Thoracic aorta (tissue), 2 donors: ENCODE measurements around the gene SPRR2D. TPM values are rescaled to one million over a fixed set of nuclear protein-coding genes. Genes with fewer than 3 reads are reported as not detected.
"Not testable (repeated sequence)": the region's sequence is repeated elsewhere in the genome, so short reads cannot be mapped to it uniquely, and the experiment has no call there.

ENCODE experiments used
- ATAC-seq: fragments of 150-250 bp; one replicate; pipeline ENCODE4 v1.8.0; 2017; ENCODE audit warnings: low read depth; ENCODE audit not compliant: insufficient number of reproducible peaks, low FRiP score
- DNase-seq: peaks from one replicate; pipeline ENCODE4 v3.0.0-alpha.2; 2020; ENCODE audit warnings: low spot score
- H3K27ac ChIP-seq, 2 donors: fragments of 200-600 bp; sonication (generic); 1 replicate in 1 of 2; 2 replicates in 1 of 2; pipeline ENCODE4 v1.5.1; 2016; ENCODE audit warnings: mild to moderate bottlenecking in 2 of 2, moderate library complexity in 2 of 2
- H3K27me3 ChIP-seq: fragments of 200-600 bp; sonication (generic); replicated peaks from 2 replicates; pipeline ENCODE4 v1.6.0; 2016; ENCODE audit warnings: mild to moderate bottlenecking; ENCODE audit not compliant: insufficient read depth
- H3K36me3 ChIP-seq: fragments of 200-600 bp; sonication (generic); one replicate; pipeline ENCODE4 v1.5.1; 2016
- H3K4me1 ChIP-seq, 2 donors: fragments of 200-600 bp; sonication (generic); 1 replicate in 1 of 2; 2 replicates in 1 of 2; pipeline versions ENCODE4 v1.5.1 to v1.6.0; 2016; ENCODE audit warnings: low read depth in 2 of 2, mild to moderate bottlenecking in 1 of 2; ENCODE audit not compliant: control insufficient read depth in 1 of 2
- H3K4me3 ChIP-seq: fragments of 200-600 bp; sonication (generic); 2 replicates; pipeline ENCODE4 v1.5.1; 2016; ENCODE audit warnings: mild to moderate bottlenecking
- H3K9me3 ChIP-seq: fragments of 200-600 bp; sonication (generic); 2 replicates; pipeline ENCODE4 v1.5.1; 2016
- CTCF ChIP-seq: fragments of 200-600 bp; sonication (generic); IDR thresholded peaks from one replicate; pipeline ENCODE4 v1.5.1; 2019; ENCODE audit warnings: antibody characterized with exemption
- total RNA-seq, 2 donors: library from RNA; depleted of rRNA; stranded (reverse); fragments of >200 nt; gene quantifications; one replicate each; pipeline versions ENCODE4 v1.1.0 to v1.2.3, GENCODE V29; 2016

The SPRR2D gene
- total RNA-seq, 2 donors from 2014 or later = not detected

DNA sequence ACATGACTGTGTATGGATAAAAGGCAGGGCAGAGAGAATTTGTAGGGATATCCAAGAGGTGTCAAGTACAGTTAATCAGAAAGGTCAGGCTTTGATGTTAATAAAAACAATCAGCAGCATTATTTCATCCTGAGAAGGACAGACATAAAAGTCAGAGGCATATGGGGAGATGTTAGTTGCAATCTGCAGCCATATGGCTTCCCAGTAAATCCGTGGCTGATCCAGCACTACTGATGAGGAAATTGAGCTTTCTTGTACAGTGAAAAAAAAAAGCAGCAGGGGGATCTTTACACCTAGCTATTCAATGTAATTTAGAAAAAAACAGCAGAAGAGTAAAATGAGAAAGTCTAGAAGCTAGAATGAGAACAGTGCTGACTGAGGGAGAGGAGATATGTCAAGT, 12.2 kb downstream of the SPRR2D start:
- Histone ChIP-seq H3K27ac (no peak overlapping the region), H3K4me1 (no peaks in the 10 kb centered on the region), H3K9me3 (no peaks in the 10 kb centered on the region), H3K4me3 (no peak overlapping the region), H3K27me3 (no peaks in the 10 kb centered on the region), H3K36me3 (no peaks in the 10 kb centered on the region)
- no peak for TF ChIP-seq CTCF
- no peak for ATAC-seq
- no peak for DNase-seq

GRCh38 chr1:153025797-153026196, 15.1 kb downstream of the SPRR2D start:
- DNase-seq (no peak), ATAC-seq (no peak)
- H3K4me3 ChIP-seq = no peak overlapping the region
- no peaks in the 10 kb centered on the region for H3K9me3 ChIP-seq
- no peaks in the 10 kb centered on the region for H3K36me3 ChIP-seq
- no peaks in the 10 kb centered on the region for H3K27me3 ChIP-seq
- TF ChIP-seq CTCF = no peak
- H3K4me1 ChIP-seq = no peaks in the 10 kb centered on the region
- H3K27ac ChIP-seq = no peak overlapping the region

DNA sequence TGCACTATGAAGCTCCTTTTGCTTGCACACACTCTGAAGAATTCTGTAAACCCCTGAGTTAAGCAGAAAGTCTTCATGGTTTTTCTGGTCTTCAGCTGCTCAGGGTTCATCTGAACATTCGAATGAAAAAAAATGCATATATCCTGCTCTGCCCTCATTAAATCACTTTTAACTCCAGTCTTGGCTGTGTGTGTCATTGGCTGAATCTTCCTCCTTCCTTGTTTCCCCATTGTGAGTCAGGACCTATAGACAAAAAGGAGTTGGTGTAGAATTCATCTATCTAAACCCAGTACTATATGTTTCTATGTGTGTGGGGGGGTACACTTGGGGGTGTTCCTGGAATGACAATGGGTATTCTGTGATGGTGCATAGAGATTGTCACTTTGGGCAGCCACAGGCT, 16.5 kb downstream of the SPRR2D start:
- no peak for TF ChIP-seq CTCF
- Histone ChIP-seq H3K36me3 (no peaks in the 10 kb centered on the region), H3K4me3 (no peak overlapping the region), H3K9me3 (no peaks in the 10 kb centered on the region), H3K4me1 (no peaks in the 10 kb centered on the region), H3K27ac (no peak overlapping the region), H3K27me3 (no peaks in the 10 kb centered on the region)
- ATAC-seq (no peak), DNase-seq (no peak)

- no peak for TF ChIP-seq CTCF
- DNase-seq (no peak), ATAC-seq (no peak)
- Histone ChIP-seq H3K27ac (no peak overlapping the region), H3K36me3 (no peaks in the 10 kb centered on the region), H3K4me1 (no peaks in the 10 kb centered on the region), H3K9me3 (no peaks in the 10 kb centered on the region), H3K27me3 (no peaks in the 10 kb centered on the region), H3K4me3 (no peak overlapping the region)
Measured at GRCh38 chr1:153023109-153023508, 17.8 kb downstream of the SPRR2D start.

DNA sequence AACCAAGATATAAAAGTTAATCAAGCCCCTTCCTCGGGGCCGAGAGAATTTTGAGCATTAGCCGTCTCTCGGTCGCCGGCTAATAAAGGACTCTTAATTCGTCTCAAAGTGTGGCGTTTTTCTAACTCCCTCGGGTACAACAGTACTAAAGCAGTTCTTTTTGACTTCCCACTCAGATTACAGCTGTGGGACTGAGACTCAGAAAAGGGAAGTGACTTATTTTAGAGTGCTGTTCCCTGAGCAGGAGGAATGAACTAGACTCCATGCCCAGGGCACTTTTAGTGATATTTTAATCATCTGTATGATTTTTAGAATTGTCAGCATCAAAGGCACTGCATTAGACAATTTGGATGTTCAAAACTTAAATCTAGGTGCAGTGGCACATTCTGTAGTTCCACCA, 18.6 kb downstream of the SPRR2D start:
- ATAC-seq, DNase-seq, H3K4me3 ChIP-seq, H3K27ac ChIP-seq, H3K9me3 ChIP-seq, H3K4me1 ChIP-seq, H3K36me3 ChIP-seq, H3K27me3 ChIP-seq: not testable (repeated sequence)

GRCh38 chr1:153021829-153022228, 19.1 kb downstream of the SPRR2D start:
- H3K27me3 ChIP-seq, DNase-seq, H3K9me3 ChIP-seq, ATAC-seq, H3K4me3 ChIP-seq, H3K27ac ChIP-seq, H3K4me1 ChIP-seq, H3K36me3 ChIP-seq: not testable (repeated sequence)

DNA sequence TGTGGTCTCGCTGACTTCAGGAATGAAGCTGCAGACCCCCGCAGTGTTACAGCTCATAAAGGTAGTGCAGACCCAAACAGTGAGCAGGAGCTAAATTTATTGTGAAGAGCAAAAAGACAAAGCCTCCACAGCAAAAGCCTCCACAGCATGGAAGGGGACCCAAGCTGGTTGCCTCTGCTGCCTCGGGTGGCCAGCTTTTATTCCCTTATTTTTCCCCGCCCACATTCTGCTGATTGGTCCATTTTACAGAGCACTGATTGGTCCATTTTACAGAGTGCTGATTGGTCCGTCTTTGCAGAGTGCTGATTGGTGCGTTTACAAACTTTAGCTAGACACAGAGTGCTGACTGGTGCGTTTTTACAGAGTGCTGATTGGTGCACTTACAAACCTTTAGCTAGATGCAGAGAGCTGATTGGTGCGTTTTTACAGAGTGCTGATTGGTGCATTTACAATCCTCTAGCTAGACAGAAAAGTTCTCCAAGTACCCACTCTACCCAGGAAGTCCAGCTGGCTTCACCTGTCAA, 29.6 kb downstream of the SPRR2D start:
- not testable (repeated sequence) for H3K4me1 ChIP-seq, H3K27me3 ChIP-seq, H3K4me3 ChIP-seq, H3K27ac ChIP-seq, DNase-seq, ATAC-seq, H3K9me3 ChIP-seq, H3K36me3 ChIP-seq
